ENCODE measurements around the gene GPR158.

Gene GPR158

GRCh38 chr10:25564351-25564750, 389.6 kb downstream of the GPR158 start:
- DNase-seq (ENCODE audit: low read depth in 2 of 2) = no peak

- DNase-seq (ENCODE audit: low read depth in 2 of 2) = no peak
Measured at GRCh38 chr10:25565570-25565969, 390.8 kb downstream of the GPR158 start.

GRCh38 chr10:25573316-25573715, 398.5 kb downstream of the GPR158 start:
- DNase-seq (ENCODE audit: low read depth in 2 of 2) = no peak

GRCh38 chr10:25575343-25575742, 400.5 kb downstream of the GPR158 start:
- DNase-seq (ENCODE audit: low read depth in 2 of 2) = no peak

- DNase-seq (ENCODE audit: low read depth in 2 of 2) = no peak
Measured at GRCh38 chr10:25578061-25578460, 403.3 kb downstream of the GPR158 start.

- no peak for DNase-seq (ENCODE audit: low read depth in 2 of 2)
Measured at GRCh38 chr10:25582961-25583360, 408.2 kb downstream of the GPR158 start.

- no peak for DNase-seq (ENCODE audit: low read depth in 2 of 2)
Measured at GRCh38 chr10:25600651-25601050, 425.9 kb downstream of the GPR158 start.

- no peak for DNase-seq (ENCODE audit: low read depth in 2 of 2)
Measured at GRCh38 chr10:25604591-25604990, 429.8 kb downstream of the GPR158 start.

GRCh38 chr10:25614652-25615051, 439.9 kb downstream of the GPR158 start:
- no peak for DNase-seq (ENCODE audit: low read depth in 2 of 2)

- no peak for DNase-seq (ENCODE audit: low read depth in 2 of 2)
Measured at GRCh38 chr10:25615926-25616325, 441.1 kb downstream of the GPR158 start.

GRCh38 chr10:25616903-25617592, 442.2 kb downstream of the GPR158 start:
- no peak for DNase-seq (ENCODE audit: low read depth in 2 of 2)

GRCh38 chr10:25627606-25628005, 452.8 kb downstream of the GPR158 start:
- no peak for DNase-seq (ENCODE audit: low read depth in 2 of 2)

- no peak for DNase-seq (ENCODE audit: low read depth in 2 of 2)
Measured at GRCh38 chr10:25629333-25629732, 454.5 kb downstream of the GPR158 start.

GRCh38 chr10:25631471-25631870, 456.7 kb downstream of the GPR158 start:
- DNase-seq (ENCODE audit: low read depth in 2 of 2) = no peak

- DNase-seq (ENCODE audit: low read depth in 2 of 2) = no peak
Measured at GRCh38 chr10:25632802-25633201, 458.0 kb downstream of the GPR158 start.

GRCh38 chr10:25633542-25633941, 458.7 kb downstream of the GPR158 start:
- no peak for DNase-seq (ENCODE audit: low read depth in 2 of 2)

GRCh38 chr10:25639646-25640045, 464.8 kb downstream of the GPR158 start:
- DNase-seq (ENCODE audit: low read depth in 2 of 2) = no peak

- no peak for DNase-seq (ENCODE audit: low read depth in 2 of 2)
Measured at GRCh38 chr10:25641595-25641994, 466.8 kb downstream of the GPR158 start.

- no peak for DNase-seq (ENCODE audit: low read depth in 2 of 2)
Measured at GRCh38 chr10:25642721-25643120, 467.9 kb downstream of the GPR158 start.

GRCh38 chr10:25646371-25646770, 471.6 kb downstream of the GPR158 start:
- DNase-seq (ENCODE audit: low read depth in 2 of 2) = no peak

GRCh38 chr10:25651534-25651933, 476.7 kb downstream of the GPR158 start:
- no peak for DNase-seq (ENCODE audit: low read depth in 2 of 2)
